Measurements from ENCODE around the gene YWHAQ. TPM values are rescaled to one million over a fixed set of nuclear protein-coding genes. Genes with fewer than 3 reads are reported as not detected.

The YWHAQ gene
- polyA plus RNA-seq, 1 of the 3 experiments (the other 2 are of a cell fraction), result 240 TPM

GRCh38 chr2:9656270-9656766 is 25.5 kb upstream of the YWHAQ start (continued):
- TF ChIP-seq USF2 (IDR thresholded peaks at IDR 0.05; ENCODE audit: borderline replicate concordance, low read depth, low read length) (no peak), JUND (IDR thresholded peaks at IDR 0.05) (peak; percentile 95), PBX3 (IDR thresholded peaks at IDR 0.05) (peak; percentile 91), FOXJ3 (CRISPR knock-in tag; IDR thresholded peaks at IDR 0.05) (no peak), TEAD4 (IDR thresholded peaks at IDR 0.05; ENCODE audit: borderline replicate concordance, insufficient read depth) (peak; percentile 55; the same call in 1 of the 2 replicates), POLR2AphosphoS5 (IDR thresholded peaks at IDR 0.05; ENCODE audit: low read depth, low read length) (peak; percentile 71; the same call in 1 of the 2 replicates), CHD2 (IDR thresholded peaks at IDR 0.05; ENCODE audit: low read length, partially characterized antibody) (no peak), SMC3 (IDR thresholded peaks at IDR 0.05; ENCODE audit: low read depth, low read length) (no peak)
- TF ChIP-seq, protein P1, sequence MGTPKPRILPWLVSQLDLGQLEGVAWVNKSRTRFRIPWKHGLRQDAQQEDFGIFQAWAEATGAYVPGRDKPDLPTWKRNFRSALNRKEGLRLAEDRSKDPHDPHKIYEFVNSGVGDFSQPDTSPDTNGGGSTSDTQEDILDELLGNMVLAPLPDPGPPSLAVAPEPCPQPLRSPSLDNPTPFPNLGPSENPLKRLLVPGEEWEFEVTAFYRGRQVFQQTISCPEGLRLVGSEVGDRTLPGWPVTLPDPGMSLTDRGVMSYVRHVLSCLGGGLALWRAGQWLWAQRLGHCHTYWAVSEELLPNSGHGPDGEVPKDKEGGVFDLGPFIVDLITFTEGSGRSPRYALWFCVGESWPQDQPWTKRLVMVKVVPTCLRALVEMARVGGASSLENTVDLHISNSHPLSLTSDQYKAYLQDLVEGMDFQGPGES (IDR thresholded peaks at IDR 0.05; ENCODE audit: low read depth, low read length), result no peak

GRCh38 chr2:9655441-9656269 is 24.9 kb upstream of the YWHAQ start:
- Histone ChIP-seq H2AFZ (ENCODE audit: low read depth) (no peak overlapping the region), H3K9ac (peak overlapping the region; percentile 70), H3K9me3 (no peaks in the 10 kb centered on the region), H3K27me3 (ENCODE audit: insufficient read depth) (no peaks in the 10 kb centered on the region), H3F3A (replicated peaks; ENCODE audit: insufficient read depth) (peaks cover 30% of the 10 kb centered on the region), H4K20me1 (ENCODE audit: insufficient read depth) (no peaks in the 10 kb centered on the region), H3K4me1 (ENCODE audit: control insufficient read depth in 1 of 2, insufficient read depth in 2 of 2, low read depth in 1 of 2, low read length in 1 of 2) (peaks cover 7 to 40% of the 10 kb centered on the region in 2 experiments; a peak in 3 of 4 replicates), H3K27ac (ENCODE audit: low read depth in 2 of 2, low read length in 1 of 2) (peak overlapping the region in 1 of 2 experiments; percentile 98; a peak in 2 of 4 replicates), H3K9me2 (no peaks in the 10 kb centered on the region), H3K4me2 (peak overlapping the region; percentile 77), H3K79me2 (ENCODE audit: insufficient read depth) (no peaks in the 10 kb centered on the region), H3K36me3 (replicated peaks in 1 of 2; ENCODE audit: control insufficient read depth in 1 of 2, insufficient read depth in 2 of 2, low read length in 1 of 2) (no peaks in the 10 kb centered on the region), H3K4me3 (ENCODE audit: low read depth in 2 of 2, low read length in 1 of 2) (peak overlapping the region in 1 of 2 experiments; percentile 26; a peak in 2 of 4 replicates)
- POLR2A ChIA-PET, result no interaction called here
- 56% methylated on average over 13 of the region's 13 CpGs for WGBS (ENCODE audit: low lambda C conversion rate)
- CTCF ChIA-PET, result interaction anchor here (0.6 to 2.3 kb wide), 5 partner anchors 8 to 1435 kb away, joined by 3 to 7 read pairs (median 4); no protein-coding TSS in a partner anchor
- no peak for DNase-seq
- TF ChIP-seq CHD2 (IDR thresholded peaks at IDR 0.05; ENCODE audit: low read length, partially characterized antibody), result no peak
- TF ChIP-seq MEF2A (IDR thresholded peaks at IDR 0.05; ENCODE audit: borderline replicate concordance, low read depth), result peak; percentile 36; the same call in 1 of the 2 replicates
- TF ChIP-seq EP300 (IDR thresholded peaks at IDR 0.05; ENCODE audit: borderline replicate concordance in 1 of 2, low read depth in 1 of 2, low read length in 1 of 2), result peak in 1 of 2 experiments; percentile 92; a peak in 2 of 4 replicates
- TF ChIP-seq GABPA (IDR thresholded peaks at IDR 0.05; ENCODE audit: low read depth), result 0 out of 2 replicates have a peak, but pooled peaks have one; percentile 20
- no peak for TF ChIP-seq ELF1 (IDR thresholded peaks at IDR 0.05)
- peak; percentile 93 for TF ChIP-seq PBX3 (IDR thresholded peaks at IDR 0.05)
- TF ChIP-seq USF2 (IDR thresholded peaks at IDR 0.05; ENCODE audit: borderline replicate concordance, low read depth, low read length), result no peak
- peak; percentile 86; the same call in 1 of the 2 replicates for TF ChIP-seq RXRA (IDR thresholded peaks at IDR 0.05; ENCODE audit: borderline replicate concordance, low read depth)
- TF ChIP-seq NFIC (IDR thresholded peaks at IDR 0.05; ENCODE audit: borderline replicate concordance), result peak; percentile 84
- no peak for TF ChIP-seq RFX5 (IDR thresholded peaks at IDR 0.05; ENCODE audit: low read length)
- TF ChIP-seq, protein P2, sequence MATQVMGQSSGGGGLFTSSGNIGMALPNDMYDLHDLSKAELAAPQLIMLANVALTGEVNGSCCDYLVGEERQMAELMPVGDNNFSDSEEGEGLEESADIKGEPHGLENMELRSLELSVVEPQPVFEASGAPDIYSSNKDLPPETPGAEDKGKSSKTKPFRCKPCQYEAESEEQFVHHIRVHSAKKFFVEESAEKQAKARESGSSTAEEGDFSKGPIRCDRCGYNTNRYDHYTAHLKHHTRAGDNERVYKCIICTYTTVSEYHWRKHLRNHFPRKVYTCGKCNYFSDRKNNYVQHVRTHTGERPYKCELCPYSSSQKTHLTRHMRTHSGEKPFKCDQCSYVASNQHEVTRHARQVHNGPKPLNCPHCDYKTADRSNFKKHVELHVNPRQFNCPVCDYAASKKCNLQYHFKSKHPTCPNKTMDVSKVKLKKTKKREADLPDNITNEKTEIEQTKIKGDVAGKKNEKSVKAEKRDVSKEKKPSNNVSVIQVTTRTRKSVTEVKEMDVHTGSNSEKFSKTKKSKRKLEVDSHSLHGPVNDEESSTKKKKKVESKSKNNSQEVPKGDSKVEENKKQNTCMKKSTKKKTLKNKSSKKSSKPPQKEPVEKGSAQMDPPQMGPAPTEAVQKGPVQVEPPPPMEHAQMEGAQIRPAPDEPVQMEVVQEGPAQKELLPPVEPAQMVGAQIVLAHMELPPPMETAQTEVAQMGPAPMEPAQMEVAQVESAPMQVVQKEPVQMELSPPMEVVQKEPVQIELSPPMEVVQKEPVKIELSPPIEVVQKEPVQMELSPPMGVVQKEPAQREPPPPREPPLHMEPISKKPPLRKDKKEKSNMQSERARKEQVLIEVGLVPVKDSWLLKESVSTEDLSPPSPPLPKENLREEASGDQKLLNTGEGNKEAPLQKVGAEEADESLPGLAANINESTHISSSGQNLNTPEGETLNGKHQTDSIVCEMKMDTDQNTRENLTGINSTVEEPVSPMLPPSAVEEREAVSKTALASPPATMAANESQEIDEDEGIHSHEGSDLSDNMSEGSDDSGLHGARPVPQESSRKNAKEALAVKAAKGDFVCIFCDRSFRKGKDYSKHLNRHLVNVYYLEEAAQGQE (IDR thresholded peaks at IDR 0.05; ENCODE audit: low read depth, low read length), result 0 out of 2 replicates have a peak, but pooled peaks have one; percentile 49
- TF ChIP-seq FOXM1 (IDR thresholded peaks at IDR 0.05; ENCODE audit: low read depth), result peak; percentile 84
- peak; percentile 94 for TF ChIP-seq JUND (IDR thresholded peaks at IDR 0.05)
- peak; percentile 93 for TF ChIP-seq TCF12 (IDR thresholded peaks at IDR 0.05)
- peak; percentile 73; the same call in 1 of the 2 replicates for TF ChIP-seq TEAD4 (IDR thresholded peaks at IDR 0.05; ENCODE audit: borderline replicate concordance, insufficient read depth)

Measured in SK-N-SH (cell line).